Fibroblast of lung (primary cell): Measurements from ENCODE around the gene LXN. TPM values are rescaled to one million over a fixed set of nuclear protein-coding genes. Genes with fewer than 3 reads are reported as not detected.

Source experiments
- DNase-seq, 2 donors: peaks; one replicate each; pipeline versions ENCODE4 v3.0.0 to v3.0.0-alpha.2; 2010; ENCODE audit warnings: low read depth in 2 of 2
- H2AFZ ChIP-seq: 2 replicates; pipeline ENCODE4 v1.5.1; 2012; ENCODE audit warnings: low read length, control low read depth, inconsistent platforms
- H3K27ac ChIP-seq: 2 replicates; pipeline ENCODE4 v1.5.1; 2011; ENCODE audit warnings: low read length, control low read depth; ENCODE audit not compliant: insufficient read depth
- H3K27me3 ChIP-seq: 2 replicates; pipeline ENCODE4 v1.5.1; 2011; ENCODE audit warnings: mild to moderate bottlenecking, low read length; ENCODE audit not compliant: control insufficient read depth, insufficient read depth
- H3K36me3 ChIP-seq: 2 replicates; pipeline ENCODE4 v1.5.1; 2011; ENCODE audit warnings: low read length; ENCODE audit not compliant: control insufficient read depth, insufficient read depth
- H3K4me1 ChIP-seq: 2 replicates; pipeline ENCODE4 v1.5.1; 2011; ENCODE audit warnings: low read length; ENCODE audit not compliant: control insufficient read depth, insufficient read depth; ENCODE audit errors: extremely low read depth
- H3K4me2 ChIP-seq: 2 replicates; pipeline ENCODE4 v1.5.1; 2011; ENCODE audit warnings: low read length, control low read depth; ENCODE audit not compliant: insufficient read depth; ENCODE audit errors: extremely low read depth
- H3K4me3 ChIP-seq, 4 experiments: fragments of 200-600 bp in 1 of 4; sonication (generic) in 1 of 4; replicated peaks in 1 of 4; 2 replicates each; pipeline ENCODE4 v1.5.1; 2011 to 2016; ENCODE audit warnings: low read length in 4 of 4, low read depth in 3 of 4, mild to moderate bottlenecking in 3 of 4, control low read depth in 2 of 4, inconsistent platforms in 1 of 4, mixed read lengths in 1 of 4; ENCODE audit not compliant: insufficient read depth in 1 of 4; ENCODE audit errors: control extremely low read depth in 1 of 4
- H3K79me2 ChIP-seq: 2 replicates; pipeline ENCODE4 v1.5.1; 2012; ENCODE audit warnings: mild to moderate bottlenecking, low read length, inconsistent platforms; ENCODE audit not compliant: control insufficient read depth, insufficient read depth
- H3K9ac ChIP-seq: 2 replicates; pipeline ENCODE4 v1.5.1; 2011; ENCODE audit warnings: mild to moderate bottlenecking, low read length, control low read depth; ENCODE audit not compliant: insufficient read depth
- H3K9me3 ChIP-seq: 2 replicates; pipeline ENCODE4 v1.5.1; 2012; ENCODE audit warnings: low read depth, low read length; ENCODE audit not compliant: control insufficient read depth, insufficient read depth
- H4K20me1 ChIP-seq: 2 replicates; pipeline ENCODE4 v1.5.1; 2011; ENCODE audit warnings: low read length; ENCODE audit not compliant: control insufficient read depth, insufficient read depth; ENCODE audit errors: extremely low read depth
- CTCF ChIP-seq, 2 donors: IDR thresholded peaks in 1 of 2; conservative IDR thresholded peaks in 1 of 2; 1 replicate in 1 of 2; 2 replicates in 1 of 2; pipeline ENCODE4 v1.5.1; 2011 to 2012; ENCODE audit warnings: low read length in 2 of 2, control low read depth in 1 of 2, inconsistent platforms in 1 of 2, low read depth in 1 of 2, mild to moderate bottlenecking in 1 of 2
- EZH2 ChIP-seq: IDR thresholded peaks from 2 replicates; pipeline ENCODE4 v1.5.1; 2012; ENCODE audit warnings: low read length, control low read depth, mild to moderate bottlenecking; ENCODE audit errors: missing control alignments
- polyA plus RNA-seq, 2 donors: library from polyadenylated mRNA; depleted of rRNA in 1 of 2; stranded (reverse) in 1 of 2; unstranded in 1 of 2; fragments of >200 nt; gene quantifications; 2 replicates each; pipeline ENCODE4 v1.2.1, GENCODE V29; 2011 to 2012; ENCODE audit warnings: missing spikeins in 1 of 2
- total RNA-seq: library from RNA; depleted of rRNA; stranded (reverse); fragments of >200 nt; gene quantifications from 2 replicates; pipeline ENCODE4 v1.2.1, GENCODE V29; 2014

LXN gene
- total and polyA plus RNA-seq, 2 donors (not counting 1 experiment from before 2014, with no cell fraction given) = 162 to 168 TPM

GRCh38 chr3:158703566-158703965 lies 31.1 kb upstream of the LXN start:
- peak overlapping the region; percentile 56 for H3K4me2 ChIP-seq
- H3K9me3 ChIP-seq = no peaks in the 10 kb centered on the region
- H2AFZ ChIP-seq = no peak overlapping the region
- no peaks in the 10 kb centered on the region for H3K27me3 ChIP-seq
- DNase-seq = peak in 1 of 2 donors; percentile 74
- no peaks in the 10 kb centered on the region for H3K36me3 ChIP-seq
- H3K4me1 ChIP-seq = peaks cover 28% of the 10 kb centered on the region
- TF ChIP-seq CTCF (conservative IDR thresholded peaks at IDR 0.05 in 1 of 2, IDR thresholded peaks at IDR 0.05 in 1 of 2; ENCODE audit: low read depth in 1 of 2, low read length in 2 of 2) (no peak), EZH2 (no peak)
- no peaks in the 10 kb centered on the region for H3K79me2 ChIP-seq
- peak overlapping the region; percentile 85 for H3K27ac ChIP-seq
- H3K4me3 ChIP-seq = no peak overlapping the region
- H3K9ac ChIP-seq = no peak overlapping the region
- no peaks in the 10 kb centered on the region for H4K20me1 ChIP-seq

- Histone ChIP-seq H3K9ac (no peak overlapping the region), H3K27ac (peak overlapping the region; percentile 85), H3K4me1 (peaks cover 28% of the 10 kb centered on the region), H3K79me2 (no peaks in the 10 kb centered on the region), H3K36me3 (no peaks in the 10 kb centered on the region), H3K27me3 (no peaks in the 10 kb centered on the region), H3K4me2 (peak overlapping the region; percentile 56), H3K4me3 (no peak overlapping the region), H3K9me3 (no peaks in the 10 kb centered on the region), H4K20me1 (no peaks in the 10 kb centered on the region), H2AFZ (no peak overlapping the region)
- DNase-seq = peak; percentile 52 to 88
- TF ChIP-seq CTCF (conservative IDR thresholded peaks at IDR 0.05 in 1 of 2, IDR thresholded peaks at IDR 0.05 in 1 of 2; ENCODE audit: low read depth in 1 of 2, low read length in 2 of 2) (no peak), EZH2 (no peak)
Observed at GRCh38 chr3:158702815-158703481, 30.5 kb upstream of the LXN start.

- TF ChIP-seq CTCF (conservative IDR thresholded peaks at IDR 0.05 in 1 of 2, IDR thresholded peaks at IDR 0.05 in 1 of 2; ENCODE audit: low read depth in 1 of 2, low read length in 2 of 2) (no peak), EZH2 (no peak)
- H3K4me2 ChIP-seq = peak overlapping the region; percentile 15
- H2AFZ ChIP-seq = no peak overlapping the region
- H3K27me3 ChIP-seq = no peaks in the 10 kb centered on the region
- no peaks in the 10 kb centered on the region for H3K36me3 ChIP-seq
- H3K4me3 ChIP-seq = no peak overlapping the region
- H3K79me2 ChIP-seq = no peaks in the 10 kb centered on the region
- H3K9ac ChIP-seq = no peak overlapping the region
- peaks cover 28% of the 10 kb centered on the region for H3K4me1 ChIP-seq
- H4K20me1 ChIP-seq = no peaks in the 10 kb centered on the region
- peak overlapping the region; percentile 39 for H3K27ac ChIP-seq
- H3K9me3 ChIP-seq = no peaks in the 10 kb centered on the region
- DNase-seq = peak; percentile 40 to 66
Observed at GRCh38 chr3:158701420-158702065, 29.1 kb upstream of the LXN start.
